Kidney epithelial cell (primary cell): ENCODE data around the gene ZNF410. TPM values are rescaled to one million over a fixed set of nuclear protein-coding genes. Genes with fewer than 3 reads are reported as not detected.

Source experiments
- DNase-seq: peaks from one replicate; pipeline ENCODE4 v3.0.0-alpha.2; 2010; ENCODE audit warnings: low read depth
- H3K27me3 ChIP-seq: 2 replicates; pipeline ENCODE4 v1.6.0; 2011; ENCODE audit warnings: low read length; ENCODE audit not compliant: control insufficient read depth, insufficient read depth
- H3K36me3 ChIP-seq: 2 replicates; pipeline ENCODE4 v1.5.1; 2011; ENCODE audit warnings: low read length; ENCODE audit not compliant: control insufficient read depth, insufficient read depth
- H3K4me3 ChIP-seq: 2 replicates; pipeline ENCODE4 v1.5.1; 2011; ENCODE audit warnings: low read depth, mild to moderate bottlenecking, control low read depth, low read length
- CTCF ChIP-seq: IDR thresholded peaks from 2 replicates; pipeline ENCODE4 v1.5.1; 2011; ENCODE audit warnings: mild to moderate bottlenecking, moderate library complexity, low read length, control low read depth, inconsistent platforms; ENCODE audit not compliant: insufficient read depth, poor library complexity, severe bottlenecking
- total RNA-seq: library from RNA; depleted of rRNA; stranded (reverse); fragments of >200 nt; gene quantifications from 2 replicates; pipeline ENCODE4 v1.2.3, GENCODE V29; 2015

ZNF410 gene
- total RNA-seq, 1 donor from 2014 or later, result 56.7 TPM

GRCh38 chr14:73949752-73950734, 63.4 kb downstream of the ZNF410 start, which contains the start of the genes COQ6 and FAM161B:
Gene COQ6, plus strand, starts transcription at chr14:73950302. Its CDS starts 31 bp downstream, at chr14:73950333.
Gene FAM161B, minus strand, starts transcription at chr14:73950094. Its CDS starts 68 bp downstream, at chr14:73950026.
- DNase-seq, result peak; percentile 87

GRCh38 chr14:73953731-73954130, 67.1 kb downstream of the ZNF410 start:
- no peak overlapping the region for H3K4me3 ChIP-seq
- DNase-seq, result no peak
- no peak for TF ChIP-seq CTCF
- no peaks in the 10 kb centered on the region for H3K36me3 ChIP-seq
- H3K27me3 ChIP-seq, result no peaks in the 10 kb centered on the region

More at GRCh38 chr14:73949752-73950734, 63.4 kb downstream of the ZNF410 start, which contains the start of the genes COQ6 and FAM161B:
- no peaks in the 10 kb centered on the region for H3K27me3 ChIP-seq
- peak within 1 kb of the TSS; percentile 91 for H3K4me3 ChIP-seq
- H3K36me3 ChIP-seq, result no peaks in the 10 kb centered on the region
- TF ChIP-seq CTCF, result no peak

GRCh38 chr14:73955674-73956073, 69.0 kb downstream of the ZNF410 start:
- Histone ChIP-seq H3K36me3 (no peaks in the 10 kb centered on the region), H3K4me3 (no peak overlapping the region), H3K27me3 (no peaks in the 10 kb centered on the region)
- no peak for DNase-seq
- no peak for TF ChIP-seq CTCF

GRCh38 chr14:73958591-73958990, 71.9 kb downstream of the ZNF410 start:
- peaks cover 3% of the 10 kb centered on the region for H3K36me3 ChIP-seq
- no peak for DNase-seq
- H3K4me3 ChIP-seq, result no peak overlapping the region
- no peaks in the 10 kb centered on the region for H3K27me3 ChIP-seq
- no peak for TF ChIP-seq CTCF

- Histone ChIP-seq H3K27me3 (no peaks in the 10 kb centered on the region), H3K4me3 (no peak overlapping the region), H3K36me3 (peaks cover 3% of the 10 kb centered on the region)
- DNase-seq, result no peak
- TF ChIP-seq CTCF, result no peak
These were observed 74.5 kb downstream of the ZNF410 start for GRCh38 chr14:73961192-73961591.
